HG03045 (cell line): Measurements from ENCODE around the gene PPP1R1B.
A peak's percentile ranks its signal among the peaks of the same experiment; 100 is the strongest.

Experiments used
- ATAC-seq: cut with Tn5 transposase; IDR thresholded peaks from one replicate; pipeline ENCODE4 v1.9.1; 2021; ENCODE audit warnings: mild to moderate bottlenecking, moderate library complexity; ENCODE audit not compliant: unreplicated experiment

PPP1R1B gene

GRCh38 chr17:39614545-39615157 lies 12.1 kb upstream of the PPP1R1B start:
- no peak for ATAC-seq

DNA sequence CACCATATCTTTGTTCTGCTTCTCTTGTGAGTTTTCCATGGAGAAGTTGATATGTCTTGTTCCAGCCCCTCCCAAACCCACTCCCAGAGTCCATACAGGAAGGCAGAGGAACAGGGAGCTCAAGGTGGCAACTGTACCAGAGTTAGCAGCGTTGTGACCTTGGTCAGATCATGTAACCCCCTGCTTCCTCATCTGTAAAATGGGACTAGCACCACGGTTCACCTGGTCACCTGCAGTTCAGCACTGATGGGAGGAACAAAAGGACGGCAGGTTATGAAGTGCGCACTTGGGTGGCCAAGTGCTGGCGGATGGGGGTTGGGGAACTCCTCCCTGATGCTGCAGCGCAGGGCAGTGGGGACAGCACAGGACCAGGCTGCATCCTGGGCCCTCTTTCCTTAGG lies 11.3 kb upstream of the PPP1R1B start:
- no peak for ATAC-seq

- ATAC-seq = no peak
Measured at GRCh38 chr17:39617100-39617445, 9.7 kb upstream of the PPP1R1B start.

DNA sequence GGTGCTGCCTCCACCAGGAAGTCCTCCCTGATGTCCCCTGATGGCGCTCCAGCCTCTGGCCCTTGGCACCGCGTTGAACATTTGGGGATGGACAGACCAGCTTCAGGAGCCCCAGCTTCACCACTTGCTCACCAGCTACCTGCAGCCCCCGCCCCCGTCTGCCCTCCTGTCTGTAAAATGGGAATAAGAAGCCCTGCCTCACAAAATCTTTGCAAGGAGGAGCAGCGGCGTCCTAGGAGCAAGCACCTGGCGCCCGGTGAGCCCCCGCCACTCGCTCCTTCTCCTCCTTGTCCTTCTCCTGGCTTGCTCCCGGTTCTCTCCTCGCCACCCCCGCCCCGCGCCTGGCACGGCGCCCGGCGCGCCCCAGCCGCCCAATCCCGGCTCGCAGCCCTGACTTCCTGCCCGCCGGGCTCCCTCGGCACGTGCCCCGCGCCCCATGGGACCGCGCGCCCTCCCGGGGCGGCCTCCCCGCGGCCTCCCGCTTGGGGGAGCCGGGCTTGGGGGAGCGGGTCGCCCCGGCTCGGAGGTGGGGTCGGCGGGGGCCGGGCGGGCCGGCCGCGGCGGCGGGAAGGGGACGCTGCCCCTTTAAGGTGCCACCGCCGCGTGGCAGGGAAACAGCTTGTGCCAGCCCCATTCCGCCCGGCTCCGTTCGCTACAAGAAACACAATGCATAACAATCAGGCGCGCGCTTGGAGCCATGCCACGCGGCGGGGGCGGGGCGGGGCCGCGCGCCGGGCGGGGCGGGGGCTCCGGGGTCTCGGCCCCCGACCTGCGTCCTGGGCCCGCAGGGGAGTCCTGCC lies 9.1 kb upstream of the PPP1R1B start:
- ATAC-seq = no peak

DNA sequence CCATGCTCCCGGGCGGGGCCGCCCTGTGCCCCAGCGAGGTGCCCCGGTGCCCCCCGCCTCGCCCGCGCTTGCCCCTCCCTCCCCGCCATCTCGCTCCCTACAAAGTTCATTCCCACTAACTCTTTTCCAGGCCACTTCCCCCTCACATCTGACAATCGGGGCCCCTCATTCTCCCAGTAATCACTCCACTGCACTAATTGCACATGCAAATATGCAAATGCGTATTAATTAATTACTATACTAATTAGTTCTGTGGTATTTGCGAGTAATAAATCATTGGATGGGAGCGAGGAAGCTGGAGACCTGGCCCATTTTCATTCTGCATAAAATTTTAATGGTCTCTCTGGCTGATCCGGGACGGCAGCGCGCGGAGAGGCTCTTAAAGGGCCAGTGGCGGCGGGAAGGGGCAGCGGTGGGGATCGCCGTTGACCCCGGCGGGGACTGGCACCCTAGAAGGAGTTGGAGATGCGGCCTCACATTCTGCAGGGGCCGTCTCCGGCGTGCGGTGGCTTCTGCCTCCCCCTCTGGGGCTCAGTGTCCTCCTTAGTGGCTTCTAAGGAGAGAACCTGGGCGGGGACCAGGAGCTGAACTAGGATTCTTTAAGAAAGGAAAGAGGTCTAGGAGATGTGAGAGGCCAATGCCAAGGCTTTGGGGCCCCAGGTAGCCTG lies 8.4 kb upstream of the PPP1R1B start:
- ATAC-seq = no peak

DNA sequence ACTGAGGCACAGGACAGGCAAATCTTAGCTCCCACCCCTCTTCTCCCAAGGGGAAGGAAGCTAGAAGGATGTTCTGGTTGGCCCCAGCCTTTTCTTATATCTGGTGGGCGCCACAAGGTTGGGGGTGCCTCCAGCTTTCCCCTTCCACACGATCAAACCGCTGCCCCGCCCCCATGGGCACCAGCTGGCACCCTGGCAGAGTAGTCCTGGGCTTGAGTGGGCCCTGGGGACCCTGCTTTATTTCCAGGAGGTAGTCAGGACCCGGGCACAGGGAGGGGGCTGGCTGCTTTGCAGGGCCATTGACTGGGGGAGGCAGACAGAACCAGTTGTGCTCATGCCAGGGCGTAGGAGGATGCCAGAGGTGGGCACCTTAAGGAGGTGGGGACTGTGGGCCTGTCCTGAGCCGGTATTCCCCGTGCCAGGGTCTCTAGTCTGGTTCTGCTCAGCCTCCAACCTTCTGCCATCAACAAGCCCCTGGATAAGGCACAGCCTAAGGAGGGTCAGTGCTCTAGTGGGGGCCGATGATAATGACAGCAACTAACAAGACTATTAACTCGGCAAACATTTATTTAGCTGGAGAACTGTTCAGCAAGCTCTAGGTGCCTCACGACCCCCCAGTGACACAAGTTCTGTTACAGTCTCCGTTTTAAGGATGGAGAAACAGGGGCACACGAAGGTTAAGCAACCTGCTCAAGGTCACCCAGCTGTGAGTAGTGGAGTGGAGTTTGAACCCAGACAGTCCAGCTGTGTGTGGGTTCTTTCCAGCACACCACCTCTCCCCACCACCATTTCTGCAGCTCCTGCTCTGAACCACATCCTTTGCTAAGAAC lies 7.6 kb upstream of the PPP1R1B start:
- ATAC-seq = no peak

GRCh38 chr17:39619786-39620101 lies 7.0 kb upstream of the PPP1R1B start:
- ATAC-seq = no peak

GRCh38 chr17:39621523-39622379 lies 5.0 kb upstream of the PPP1R1B start:
- ATAC-seq = peak; percentile 59

DNA sequence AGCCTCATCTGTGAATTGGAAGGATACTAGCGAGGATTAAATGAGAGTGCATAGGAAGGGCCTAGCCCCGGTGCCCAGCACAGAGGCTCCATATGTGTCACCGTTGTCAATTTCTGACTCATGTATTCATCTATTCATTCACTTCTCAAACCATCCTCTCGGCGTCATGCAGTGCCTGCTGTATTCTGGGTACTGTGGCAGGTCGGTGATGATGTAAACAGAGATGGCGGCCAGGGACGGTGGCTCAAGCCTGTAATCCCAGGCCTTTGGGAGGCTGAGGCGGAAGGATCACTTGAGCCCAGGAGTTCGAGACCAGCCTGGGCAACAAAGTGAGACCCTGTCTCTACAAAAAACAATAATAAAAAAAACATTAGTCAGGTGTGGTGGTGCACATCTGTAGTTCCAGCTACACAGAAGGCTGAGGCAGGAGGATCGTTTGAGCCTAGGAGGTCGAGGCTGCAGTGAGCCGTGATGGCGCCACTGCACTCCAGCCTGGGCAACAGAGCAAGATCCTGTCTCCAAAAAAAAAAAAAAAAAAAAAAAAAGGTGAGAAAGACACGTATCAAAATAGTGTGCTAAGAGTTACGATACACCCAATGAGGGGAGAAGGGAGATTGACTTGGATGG lies 4.3 kb upstream of the PPP1R1B start:
- ATAC-seq = peak; percentile 21

GRCh38 chr17:39623356-39623950 lies 3.3 kb upstream of the PPP1R1B start:
- no peak for ATAC-seq

GRCh38 chr17:39624313-39624712 lies 2.4 kb upstream of the PPP1R1B start:
- no peak for ATAC-seq

GRCh38 chr17:39625198-39625785 lies 1.5 kb upstream of the PPP1R1B start:
- ATAC-seq = no peak

DNA sequence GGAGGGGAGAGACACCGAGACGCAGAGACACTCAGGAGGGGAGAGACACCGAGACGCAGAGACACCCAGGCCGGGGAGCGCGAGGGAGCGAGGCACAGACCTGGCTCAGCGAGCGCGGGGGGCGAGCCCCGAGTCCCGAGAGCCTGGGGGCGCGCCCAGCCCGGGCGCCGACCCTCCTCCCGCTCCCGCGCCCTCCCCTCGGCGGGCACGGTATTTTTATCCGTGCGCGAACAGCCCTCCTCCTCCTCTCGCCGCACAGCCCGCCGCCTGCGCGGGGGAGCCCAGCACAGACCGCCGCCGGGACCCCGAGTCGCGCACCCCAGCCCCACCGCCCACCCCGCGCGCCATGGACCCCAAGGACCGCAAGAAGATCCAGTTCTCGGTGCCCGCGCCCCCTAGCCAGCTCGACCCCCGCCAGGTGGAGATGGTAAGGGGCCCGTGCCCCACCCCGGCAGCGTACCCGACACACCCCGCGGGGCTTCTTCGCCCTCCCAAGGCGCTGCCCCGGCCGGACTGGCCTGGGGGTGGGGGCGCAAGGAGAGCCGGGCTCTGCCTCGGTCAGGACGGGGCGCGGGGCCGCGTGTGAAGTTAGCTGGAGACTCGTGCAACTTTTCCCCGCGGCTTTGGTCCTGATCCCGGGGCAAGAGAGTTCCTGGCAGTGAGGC lies 427 bp downstream of the PPP1R1B start:
- ATAC-seq = no peak

DNA sequence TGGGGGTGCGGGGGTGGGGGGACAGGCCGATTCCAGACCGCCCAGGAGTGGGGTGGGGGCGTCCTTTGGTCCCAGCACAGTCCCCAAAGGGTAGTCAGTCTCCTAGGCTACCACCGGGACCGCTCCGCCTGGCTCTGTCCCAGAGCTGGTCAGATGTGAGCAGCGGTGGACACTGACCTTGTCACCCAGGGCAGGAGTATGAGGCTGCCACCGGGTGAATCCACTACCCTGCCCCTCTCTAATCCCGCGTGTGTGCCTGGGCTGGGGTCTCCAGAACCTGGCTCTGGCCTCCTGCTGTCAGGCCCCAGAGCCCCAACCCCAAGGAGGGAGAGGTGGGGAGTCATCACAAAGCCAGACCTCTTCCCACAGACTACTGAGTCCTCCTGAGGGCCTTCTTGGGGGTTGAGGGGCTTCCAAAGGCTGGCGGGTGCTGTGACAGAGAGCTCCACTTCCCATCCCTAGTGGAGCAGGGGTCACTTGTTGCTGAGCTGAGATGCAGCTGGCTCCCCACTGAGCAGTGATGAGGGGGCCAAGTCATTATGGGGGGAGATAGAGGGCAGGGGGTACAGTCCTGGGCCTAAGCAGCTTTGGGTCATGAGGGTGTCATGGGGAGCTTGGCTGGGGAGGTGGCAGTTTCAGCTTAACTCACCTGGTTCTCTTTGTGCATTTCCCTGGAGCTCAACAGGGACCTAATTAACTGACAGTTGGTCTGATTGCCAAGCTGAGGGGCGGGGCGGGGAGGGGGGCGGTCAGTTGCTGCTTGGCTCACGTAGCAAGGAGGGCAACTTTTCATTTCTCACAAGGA lies 1.2 kb downstream of the PPP1R1B start:
- no peak for ATAC-seq

GRCh38 chr17:39628655-39629493 lies 2.1 kb downstream of the PPP1R1B start:
- no peak for ATAC-seq

GRCh38 chr17:39629494-39629880 lies 2.7 kb downstream of the PPP1R1B start:
- ATAC-seq = no peak

GRCh38 chr17:39629898-39630297 lies 3.1 kb downstream of the PPP1R1B start:
- ATAC-seq = no peak
